Choroid plexus epithelial cell (primary cell): ENCODE measurements around the gene TWIST1.

Experiments used
- DNase-seq: peaks from one replicate; pipeline ENCODE4 v3.0.0-alpha.2; 2010; ENCODE audit warnings: low read depth
- H3K4me3 ChIP-seq: 2 replicates; pipeline ENCODE4 v1.5.1; 2011; ENCODE audit warnings: low read depth, mild to moderate bottlenecking, control low read depth, low read length, moderate library complexity
- CTCF ChIP-seq: conservative IDR thresholded peaks from 2 replicates; pipeline ENCODE4 v1.5.1; 2011; ENCODE audit warnings: low read depth, mild to moderate bottlenecking, control low read depth, inconsistent platforms, low read length, moderate library complexity

Gene TWIST1

GRCh38 chr7:19101472-19101871 is 16.0 kb downstream of the TWIST1 start:
- DNase-seq: no peak
- no peak for TF ChIP-seq CTCF
- H3K4me3 ChIP-seq: no peak overlapping the region

- no peak for TF ChIP-seq CTCF
These were observed 17.5 kb downstream of the TWIST1 start for GRCh38 chr7:19099924-19100323.

GRCh38 chr7:19099194-19099593 is 18.2 kb downstream of the TWIST1 start:
- no peak for DNase-seq
- no peak for TF ChIP-seq CTCF
- no peak overlapping the region for H3K4me3 ChIP-seq

More at GRCh38 chr7:19099924-19100323, 17.5 kb downstream of the TWIST1 start:
- H3K4me3 ChIP-seq: no peak overlapping the region
- DNase-seq: no peak

- no peak overlapping the region for H3K4me3 ChIP-seq
- no peak for DNase-seq
- TF ChIP-seq CTCF: no peak
These were observed 18.9 kb downstream of the TWIST1 start for GRCh38 chr7:19098510-19098909.

GRCh38 chr7:19097165-19098055 is 20.0 kb downstream of the TWIST1 start:
- no peak overlapping the region for H3K4me3 ChIP-seq
- no peak for TF ChIP-seq CTCF
- DNase-seq: no peak

GRCh38 chr7:19095353-19095860 is 22.0 kb downstream of the TWIST1 start:
- no peak overlapping the region for H3K4me3 ChIP-seq
- no peak for DNase-seq
- TF ChIP-seq CTCF: no peak
